HepG2 (cell line): Measurements from ENCODE around the gene KATNBL1. TPM values are rescaled to one million over a fixed set of nuclear protein-coding genes. Genes with fewer than 3 reads are reported as not detected.

Experiments
- ARID3A ChIP-seq: IDR thresholded peaks from 2 replicates; pipeline ENCODE4 v1.6.1; 2012; ENCODE audit warnings: low read depth, low read length, improper control_type of control experiment
- FOXA3 ChIP-seq: IDR thresholded peaks from 2 replicates; pipeline ENCODE4 v1.6.1; 2016; ENCODE audit warnings: missing genetic modification reagents, missing compliant biosample characterization
- GMEB2 ChIP-seq: IDR thresholded peaks from 2 replicates; pipeline ENCODE4 v1.6.1; 2016; ENCODE audit warnings: missing biosample characterization, missing genetic modification reagents, low read depth
- MEIS2 ChIP-seq: sonication (generic); formaldehyde crosslinking; IDR thresholded peaks from 2 replicates; pipeline ENCODE4 v1.9.0; 2021; ENCODE audit warnings: mild to moderate bottlenecking, missing genetic modification reagents
- NKX3-1 ChIP-seq: sonication (generic); formaldehyde crosslinking; IDR thresholded peaks from 2 replicates; pipeline ENCODE4 v1.5.0; 2020; ENCODE audit warnings: missing genetic modification reagents
- PRMT3 ChIP-seq: sonication (generic); formaldehyde crosslinking; IDR thresholded peaks from 2 replicates; pipeline ENCODE4 v1.8.1; 2022; ENCODE audit warnings: low read depth, mild to moderate bottlenecking, moderate library complexity, missing genetic modification reagents, borderline replicate concordance
- SALL2 ChIP-seq: sonication (generic); formaldehyde crosslinking; IDR thresholded peaks from 2 replicates; pipeline ENCODE4 v1.8.1; 2023; ENCODE audit warnings: mild to moderate bottlenecking, missing genetic modification reagents, inconsistent platforms
- SOX6 ChIP-seq, 2 experiments: fragments of 450-650 bp in 1 of 2; sonication (generic) in 1 of 2; formaldehyde crosslinking in 1 of 2; IDR thresholded peaks; 2 replicates each; pipeline versions ENCODE4 v1.4.0 to v1.6.1; 2017 to 2020; ENCODE audit warnings: antibody characterized with exemption in 1 of 2, mild to moderate bottlenecking in 1 of 2, missing genetic modification reagents in 1 of 2
- SRSF4 ChIP-seq: fragments of 200-400 bp; formaldehyde crosslinking; IDR thresholded peaks from one replicate; pipeline ENCODE4 v1.6.1; 2018; ENCODE audit warnings: mild to moderate bottlenecking, low read depth, low read length, moderate library complexity; ENCODE audit not compliant: poor library complexity, severe bottlenecking
- ZNF350 ChIP-seq: sonication (generic); formaldehyde crosslinking; IDR thresholded peaks from 2 replicates; pipeline ENCODE4 v1.4.0; 2020; ENCODE audit warnings: mild to moderate bottlenecking, low read depth, missing genetic modification reagents, borderline replicate concordance
- ZNF558 ChIP-seq: sonication (generic); formaldehyde crosslinking; IDR thresholded peaks from 2 replicates; pipeline ENCODE4 v1.9.0; 2022; ENCODE audit warnings: mild to moderate bottlenecking, missing genetic modification reagents, borderline replicate concordance
- ZNF784 ChIP-seq: sonication (generic); formaldehyde crosslinking; IDR thresholded peaks from 2 replicates; pipeline ENCODE4 v1.5.1; 2020; ENCODE audit warnings: missing genetic modification reagents, mild to moderate bottlenecking, borderline replicate concordance
- polyA plus RNA-seq, 8 experiments: library from polyadenylated mRNA; depleted of rRNA in 3 of 8; stranded (reverse) in 7 of 8; unstranded in 1 of 8; fragments of >200 nt; fragmentation: Illumina TruSeq in 4 of 8; extraction: Trizol in 4 of 8; gene quantifications; 2 replicates each; pipeline versions ENCODE4 v1.2.1 to v1.2.3, GENCODE V29; 2011 to 2016; ENCODE audit warnings: low read depth in 4 of 8, missing spikeins in 1 of 8, mixed read lengths in 1 of 8; ENCODE audit not compliant: insufficient read depth in 1 of 8
- total RNA-seq, 5 experiments: library from RNA; depleted of rRNA; stranded (reverse); fragments of >200 nt; fragmentation: Illumina TruSeq; extraction: Trizol; gene quantifications; 2 replicates each; pipeline ENCODE4 v1.2.3, GENCODE V29; 2016; ENCODE audit warnings: low read depth in 1 of 5

KATNBL1 gene
- total and polyA plus RNA-seq, 2 of the 13 experiments (the other 11 are each of a cell fraction or from before 2014, with no cell fraction given), result 23.4 to 42.8 TPM

DNA sequence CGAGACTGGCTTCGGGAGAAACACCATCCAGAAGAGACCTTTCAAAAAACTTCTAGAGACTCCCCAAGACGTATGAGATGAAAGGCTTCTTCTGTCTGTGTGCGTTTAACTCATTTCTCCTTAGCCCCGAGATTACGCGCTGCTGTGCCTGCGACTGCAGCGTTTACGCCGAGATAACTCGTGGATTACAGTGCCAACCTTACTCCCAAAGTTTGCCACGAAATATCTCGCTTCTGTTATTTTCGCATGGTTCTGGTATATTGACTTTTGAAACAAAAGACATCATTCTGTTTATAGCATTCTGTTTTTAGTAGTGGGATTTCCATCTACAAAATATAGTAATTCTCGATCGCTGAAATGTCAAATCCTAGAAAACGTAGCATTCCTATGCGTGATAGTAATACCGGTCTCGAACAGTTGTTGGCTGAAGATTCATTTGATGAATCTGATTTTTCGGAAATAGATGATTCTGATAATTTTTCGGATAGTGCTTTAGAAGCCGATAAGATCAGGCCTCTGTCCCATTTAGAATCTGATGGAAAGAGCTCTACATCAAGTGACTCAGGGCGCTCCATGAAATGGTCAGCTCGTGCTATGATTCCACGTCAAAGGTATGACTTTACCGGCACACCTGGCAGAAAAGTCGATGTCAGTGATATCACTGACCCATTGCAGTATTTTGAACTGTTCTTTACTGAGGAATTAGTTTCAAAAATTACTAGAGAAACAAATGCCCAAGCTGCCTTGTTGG, 107.5 kb downstream of the KATNBL1 start (continued):
- peak; percentile 30; the same call in 1 of the 2 replicates for TF ChIP-seq GMEB2 (CRISPR knock-in tag)
- TF ChIP-seq NKX3-1 (CRISPR knock-in tag), result 0 out of 2 replicates have a peak, but pooled peaks have one; percentile 22
- TF ChIP-seq SOX6 (IDR thresholded peaks at IDR 0.05), result no peak
- 0 out of 2 replicates have a peak, but pooled peaks have one; percentile 25 for TF ChIP-seq SOX6 (CRISPR knock-in tag; IDR thresholded peaks at IDR 0.05)
- TF ChIP-seq SRSF4, result peak; percentile 99
- peak; percentile 47; the same call in 1 of the 2 replicates for TF ChIP-seq SALL2 (CRISPR knock-in tag)
- TF ChIP-seq ZNF784, result peak; percentile 31; the same call in 1 of the 2 replicates
- TF ChIP-seq ZNF350 (CRISPR knock-in tag), result peak; percentile 8; the same call in 1 of the 2 replicates
- TF ChIP-seq PRMT3 (CRISPR knock-in tag), result no peak
- TF ChIP-seq ARID3A, result no peak
- 0 out of 2 replicates have a peak, but pooled peaks have one; percentile 56 for TF ChIP-seq ZNF558 (CRISPR knock-in tag)
- 0 out of 2 replicates have a peak, but pooled peaks have one; percentile 3 for TF ChIP-seq MEIS2 (CRISPR knock-in tag)
- TF ChIP-seq FOXA3 (CRISPR knock-in tag), result 0 out of 2 replicates have a peak, but pooled peaks have one; percentile 0
